H9 (cell line): ENCODE results near the gene NIPAL1. TPM values are rescaled to one million over a fixed set of nuclear protein-coding genes. Genes with fewer than 3 reads are reported as not detected.

Source experiments
- DNase-seq: peaks from one replicate; pipeline ENCODE4 v3.0.0-alpha.2; 2017
- H2AFZ ChIP-seq: one replicate; pipeline ENCODE4 v1.6.1; 2013; ENCODE audit warnings: mild to moderate bottlenecking, low read length, control low read depth, moderate library complexity
- H2AK5ac ChIP-seq: 2 replicates; pipeline ENCODE4 v1.6.1; 2013; ENCODE audit warnings: low read length, control low read depth, mixed read lengths; ENCODE audit not compliant: insufficient read length
- H2BK120ac ChIP-seq: one replicate; pipeline ENCODE4 v1.6.1; 2013; ENCODE audit warnings: low read depth, mild to moderate bottlenecking, low read length, control low read depth, inconsistent platforms; ENCODE audit not compliant: poor library complexity, severe bottlenecking
- H2BK12ac ChIP-seq: 2 replicates; pipeline ENCODE4 v1.6.1; 2013; ENCODE audit warnings: low read length, control low read depth, mixed read lengths, low read depth; ENCODE audit not compliant: insufficient read length
- H2BK15ac ChIP-seq: 2 replicates; pipeline ENCODE4 v1.6.1; 2013; ENCODE audit warnings: low read depth, low read length, control low read depth
- H2BK20ac ChIP-seq: one replicate; pipeline ENCODE4 v1.6.1; 2013; ENCODE audit warnings: low read depth, mild to moderate bottlenecking, low read length, control low read depth, inconsistent platforms; ENCODE audit not compliant: poor library complexity, severe bottlenecking
- H2BK5ac ChIP-seq: 2 replicates; pipeline ENCODE4 v1.6.1; 2013; ENCODE audit warnings: low read length, control low read depth, mixed read lengths; ENCODE audit not compliant: insufficient read length
- H3K14ac ChIP-seq: 2 replicates; pipeline ENCODE4 v1.6.1; 2013; ENCODE audit warnings: low read length, control low read depth; ENCODE audit not compliant: insufficient read depth
- H3K18ac ChIP-seq: 2 replicates; pipeline ENCODE4 v1.6.1; 2013; ENCODE audit warnings: low read depth, mild to moderate bottlenecking, mixed read lengths, low read length, control low read depth; ENCODE audit not compliant: insufficient read length
- H3K23ac ChIP-seq: 2 replicates; pipeline ENCODE4 v1.6.1; 2013; ENCODE audit warnings: low read length, control low read depth, mixed read lengths, low read depth; ENCODE audit not compliant: insufficient read length
- H3K23me2 ChIP-seq: 2 replicates; pipeline ENCODE4 v1.6.1; 2013; ENCODE audit warnings: low read depth, mild to moderate bottlenecking, mixed read lengths, low read length, control low read depth; ENCODE audit not compliant: insufficient read length, poor library complexity, severe bottlenecking
- H3K27ac ChIP-seq: 2 replicates; pipeline ENCODE4 v1.5.1; 2013; ENCODE audit warnings: low read length, control low read depth, mixed read lengths, low read depth; ENCODE audit not compliant: insufficient read length
- H3K27me3 ChIP-seq: 2 replicates; pipeline ENCODE4 v1.6.1; 2013; ENCODE audit warnings: low read length, control low read depth, inconsistent platforms; ENCODE audit not compliant: insufficient read depth
- H3K4ac ChIP-seq: 2 replicates; pipeline ENCODE4 v1.6.1; 2013; ENCODE audit warnings: low read depth, mild to moderate bottlenecking, control low read depth, inconsistent platforms, low read length, moderate library complexity
- H3K4me1 ChIP-seq: 2 replicates; pipeline ENCODE4 v1.6.1; 2013; ENCODE audit warnings: low read length, control low read depth, inconsistent platforms; ENCODE audit not compliant: insufficient read depth
- H3K4me2 ChIP-seq: 2 replicates; pipeline ENCODE4 v1.6.1; 2013; ENCODE audit warnings: low read length, control low read depth, mixed read lengths; ENCODE audit not compliant: insufficient read length, insufficient read depth
- H3K56ac ChIP-seq: 2 replicates; pipeline ENCODE4 v1.6.1; 2013; ENCODE audit warnings: low read depth, mild to moderate bottlenecking, mixed read lengths, low read length, control low read depth; ENCODE audit not compliant: insufficient read length
- H3K79me1 ChIP-seq: 2 replicates; pipeline ENCODE4 v1.6.1; 2013; ENCODE audit warnings: low read depth, mild to moderate bottlenecking, moderate library complexity, low read length, control low read depth, inconsistent platforms; ENCODE audit not compliant: insufficient read depth, poor library complexity, severe bottlenecking
- H3K79me2 ChIP-seq: 2 replicates; pipeline ENCODE4 v1.6.1; 2013; ENCODE audit warnings: low read length, control low read depth, inconsistent platforms; ENCODE audit not compliant: insufficient read depth
- H3K9ac ChIP-seq: 2 replicates; pipeline ENCODE4 v1.6.1; 2013; ENCODE audit warnings: low read length, control low read depth, mixed read lengths; ENCODE audit not compliant: insufficient read length; ENCODE audit errors: extremely low read depth
- H3K9me3 ChIP-seq: one replicate; pipeline ENCODE4 v1.6.1; 2013; ENCODE audit warnings: low read depth, low read length, inconsistent platforms; ENCODE audit not compliant: control insufficient read depth
- H3T11ph ChIP-seq: one replicate; pipeline ENCODE4 v1.6.1; 2013; ENCODE audit warnings: mild to moderate bottlenecking, low read length, control low read depth, inconsistent platforms
- H4K20me1 ChIP-seq: one replicate; pipeline ENCODE4 v1.6.1; 2013; ENCODE audit not compliant: control insufficient read depth, insufficient read length, insufficient read depth
- H4K5ac ChIP-seq: 2 replicates; pipeline ENCODE4 v1.6.1; 2013; ENCODE audit warnings: low read depth, mild to moderate bottlenecking, mixed read lengths, low read length, control low read depth; ENCODE audit not compliant: insufficient read length
- H4K8ac ChIP-seq: replicated peaks from 2 replicates; pipeline ENCODE4 v1.6.1; 2013; ENCODE audit warnings: low read length, control low read depth, mixed read lengths, low read depth; ENCODE audit not compliant: insufficient read length
- H4K91ac ChIP-seq: 2 replicates; pipeline ENCODE4 v1.6.1; 2013; ENCODE audit warnings: low read depth, mild to moderate bottlenecking, moderate library complexity, mixed read lengths, low read length, control low read depth; ENCODE audit not compliant: insufficient read length
- H3K27ac Mint-ChIP-seq, 3 experiments: 2 replicates in 2 of 3; 3 replicates in 1 of 3; pipeline ENCODE4 v1.8.0; 2020 to 2021; ENCODE audit warnings: mixed read lengths in 3 of 3, mild to moderate bottlenecking in 1 of 3, moderate library complexity in 1 of 3
- H3K27me3 Mint-ChIP-seq: 2 replicates; pipeline ENCODE4 v1.8.0; 2021; ENCODE audit warnings: low read depth, mild to moderate bottlenecking, moderate library complexity, mixed read lengths
- H3K36me3 Mint-ChIP-seq, 3 experiments: 2 replicates in 2 of 3; 3 replicates in 1 of 3; pipeline ENCODE4 v1.8.0; 2020 to 2021; ENCODE audit warnings: low read depth in 3 of 3, mixed read lengths in 3 of 3; ENCODE audit not compliant: insufficient read depth in 1 of 3
- H3K4me1 Mint-ChIP-seq, 2 experiments: 2 replicates each; pipeline ENCODE4 v1.8.0; 2020; ENCODE audit warnings: mixed read lengths in 2 of 2
- H3K4me3 Mint-ChIP-seq, 2 experiments: 2 replicates in 1 of 2; 3 replicates in 1 of 2; pipeline ENCODE4 v1.8.0; 2020 to 2021; ENCODE audit warnings: mild to moderate bottlenecking in 2 of 2, mixed read lengths in 2 of 2, moderate library complexity in 1 of 2
- H3K9me3 Mint-ChIP-seq, 2 experiments: 2 replicates in 1 of 2; 3 replicates in 1 of 2; pipeline ENCODE4 v1.8.0; 2020; ENCODE audit warnings: mild to moderate bottlenecking in 2 of 2, mixed read lengths in 2 of 2, moderate library complexity in 1 of 2
- CTCF ChIP-seq: fragments of 200-600 bp; sonication (generic); conservative IDR thresholded peaks from 3 replicates; pipeline ENCODE4 v1.8.0; 2021; ENCODE audit warnings: antibody characterized with exemption, mild to moderate bottlenecking
- WGBS: extraction: QIAGEN DNeasy Blood & Tissue Kit; methylation state at CpG from one replicate; pipeline ENCODE4 v1.1.7; 2013; ENCODE audit warnings: missing lambda C conversion rate, low lambda C conversion rate, mixed read lengths; ENCODE audit not compliant: insufficient read length; ENCODE audit errors: extremely low coverage; 5-methylcytosine and 5-hydroxymethylcytosine counted together
- total RNA-seq: library from RNA; stranded (reverse); gene quantifications from 2 replicates; pipeline ENCODE4 v1.2.1, GENCODE V29; 2021

The NIPAL1 gene
- total RNA-seq, 1 experiment from 2014 or later, result 16.9 TPM

GRCh38 chr4:48079972-48080391, 63.4 kb downstream of the NIPAL1 start:
- Histone ChIP-seq H3K4ac (no peak overlapping the region), H3K9me3 (no peaks in the 10 kb centered on the region), H3K4me2 (no peak overlapping the region), H3K23me2 (no peaks in the 10 kb centered on the region), H3K9ac (no peak overlapping the region), H3K23ac (no peak overlapping the region), H3K14ac (no peak overlapping the region), H3K27ac (no peak overlapping the region), H3K4me1 (no peaks in the 10 kb centered on the region), H3K79me1 (no peaks in the 10 kb centered on the region), H2BK15ac (no peak overlapping the region), H2BK12ac (no peak overlapping the region), H3K79me2 (no peaks in the 10 kb centered on the region), H3K18ac (no peak overlapping the region), H4K91ac (no peak overlapping the region), H4K20me1 (no peaks in the 10 kb centered on the region), H2BK5ac (no peak overlapping the region), H2BK20ac (no peak overlapping the region), H3K27me3 (no peaks in the 10 kb centered on the region), H3T11ph (no peak overlapping the region), H4K8ac (no peak overlapping the region), H2AK5ac (no peak overlapping the region), H2BK120ac (no peak overlapping the region), H4K5ac (no peak overlapping the region), H3K56ac (no peak overlapping the region), H2AFZ (no peak overlapping the region)
- Mint-ChIP-seq H3K9me3 (no peaks in the 10 kb centered on the region), H3K4me3 (no peak overlapping the region), H3K27ac (no peak overlapping the region), H3K36me3 (no peaks in the 10 kb centered on the region), H3K27me3 (no peaks in the 10 kb centered on the region), H3K4me1 (no peaks in the 10 kb centered on the region; a peak in 1 of 4 replicates)
- DNase-seq, result no peak
- TF ChIP-seq CTCF, result no peak
- no CpG with 5 or more reads among the region's 3 CpGs for WGBS
